K562 (cell line): Measurements from ENCODE around the gene PPP1R14B. TPM values are rescaled to one million over a fixed set of nuclear protein-coding genes. Genes with fewer than 3 reads are reported as not detected.

Experiments used
- CBFA2T3 ChIP-seq: fragments of 450-650 bp; IDR thresholded peaks from 2 replicates; pipeline ENCODE4 v1.6.1; 2017
- DACH1 ChIP-seq: fragments of 450-650 bp; IDR thresholded peaks from 2 replicates; pipeline ENCODE4 v1.6.1; 2018; ENCODE audit not compliant: partially characterized antibody
- KLF10 ChIP-seq: fragments of 250-450 bp; sonication (Bioruptor Pico); IDR thresholded peaks from 2 replicates; pipeline ENCODE4 v1.6.1; 2021; ENCODE audit warnings: matching md5 sums
- MAFK ChIP-seq: IDR thresholded peaks from 2 replicates; pipeline ENCODE4 v1.6.1; 2011; ENCODE audit warnings: low read length, improper control_type of control experiment
- MED1 ChIP-seq: sonication (generic); formaldehyde crosslinking; IDR thresholded peaks from 2 replicates; pipeline ENCODE4 v1.8.1; 2023; ENCODE audit warnings: missing genetic modification reagents, borderline replicate concordance
- PHTF2 ChIP-seq: fragments of 250-450 bp; sonication (Bioruptor Pico); IDR thresholded peaks from 2 replicates; pipeline ENCODE4 v1.5.0; 2021; ENCODE audit warnings: mild to moderate bottlenecking
- POLR2AphosphoS5 ChIP-seq: IDR thresholded peaks from 2 replicates; pipeline ENCODE4 v1.6.1; 2011; ENCODE audit warnings: mild to moderate bottlenecking, low read depth, low read length, moderate library complexity; ENCODE audit not compliant: control insufficient read depth, insufficient read depth
- RNF2 ChIP-seq: sonication (generic); IDR thresholded peaks from 2 replicates; pipeline ENCODE4 v1.6.1; 2016
- TOE1 ChIP-seq, 2 experiments: fragments of 450-650 bp in 1 of 2; sonication (generic) in 1 of 2; formaldehyde crosslinking in 1 of 2; IDR thresholded peaks; 2 replicates each; pipeline versions ENCODE4 v1.7.1 to v1.8.0; 2016 to 2022; ENCODE audit warnings: borderline replicate concordance in 2 of 2, mild to moderate bottlenecking in 2 of 2, antibody characterized with exemption in 1 of 2, inconsistent platforms in 1 of 2, low read depth in 1 of 2, missing genetic modification reagents in 1 of 2, moderate library complexity in 1 of 2
- ZNF584 ChIP-seq: fragments of 200-800 bp; sonication (Bioruptor generic); IDR thresholded peaks from 2 replicates; pipeline ENCODE4 v1.6.1; 2016; ENCODE audit warnings: low read depth, mild to moderate bottlenecking, missing genetic modification characterization, missing compliant biosample characterization
- ZNF668 ChIP-seq: fragments of 250-450 bp; sonication (Bioruptor Pico); IDR thresholded peaks from 2 replicates; pipeline ENCODE4 v1.8.0; 2022; ENCODE audit warnings: mild to moderate bottlenecking, inconsistent platforms
- polyA plus RNA-seq, 8 experiments: library from polyadenylated mRNA; depleted of rRNA in 4 of 8; stranded (reverse) in 5 of 8; unstranded in 3 of 8; fragments of >200 nt; fragmentation: Nextera tagmentation in 2 of 8; fragmentation: Illumina TruSeq in 1 of 8; extraction: Ambion mirVana in 2 of 8; extraction: Trizol in 1 of 8; gene quantifications; 2 replicates each; pipeline versions ENCODE4 v1.2.1 to v1.2.3, GENCODE V29; 2011 to 2014; ENCODE audit warnings: inconsistent platforms in 1 of 8, missing spikeins in 1 of 8
- total RNA-seq, 7 experiments: library from RNA; depleted of rRNA in 6 of 7; stranded (reverse); fragments of >200 nt in 6 of 7; fragmentation: Illumina TruSeq in 2 of 7; extraction: Trizol in 2 of 7; gene quantifications; 2 replicates each; pipeline versions ENCODE4 v1.2.1 to v1.2.3, GENCODE V29; 2011 to 2021; ENCODE audit warnings: low replicate concordance in 1 of 7
- TF ChIP-seq, protein P1 (sequence below), 2 experiments: fragments of 150-350 bp in 1 of 2; IDR thresholded peaks; 2 replicates each; pipeline ENCODE4 v1.6.1; 2012 to 2016; ENCODE audit warnings: low read depth in 2 of 2, low read length in 2 of 2, mild to moderate bottlenecking in 1 of 2, moderate library complexity in 1 of 2
- TF ChIP-seq, protein P2 (sequence below), 2 experiments: fragments of 450-650 bp; IDR thresholded peaks; 2 replicates each; pipeline ENCODE4 v1.6.1; 2018; ENCODE audit warnings: mild to moderate bottlenecking in 2 of 2, low read depth in 1 of 2; ENCODE audit not compliant: partially characterized antibody in 2 of 2
- TF ChIP-seq, protein P3 (sequence below): fragments of 450-650 bp; formaldehyde crosslinking; IDR thresholded peaks from 2 replicates; pipeline ENCODE4 v1.4.0; 2022; ENCODE audit warnings: missing genetic modification characterization

The PPP1R14B gene
- total and polyA plus RNA-seq, 9 of the 15 experiments (the other 6 are each of a cell fraction or from before 2014, with no cell fraction given): 7.7 to 566 (median 212) TPM

GRCh38 chr11:64243236-64243854, 3.4 kb downstream of the PPP1R14B start (continued):
- TF ChIP-seq, protein P1, sequence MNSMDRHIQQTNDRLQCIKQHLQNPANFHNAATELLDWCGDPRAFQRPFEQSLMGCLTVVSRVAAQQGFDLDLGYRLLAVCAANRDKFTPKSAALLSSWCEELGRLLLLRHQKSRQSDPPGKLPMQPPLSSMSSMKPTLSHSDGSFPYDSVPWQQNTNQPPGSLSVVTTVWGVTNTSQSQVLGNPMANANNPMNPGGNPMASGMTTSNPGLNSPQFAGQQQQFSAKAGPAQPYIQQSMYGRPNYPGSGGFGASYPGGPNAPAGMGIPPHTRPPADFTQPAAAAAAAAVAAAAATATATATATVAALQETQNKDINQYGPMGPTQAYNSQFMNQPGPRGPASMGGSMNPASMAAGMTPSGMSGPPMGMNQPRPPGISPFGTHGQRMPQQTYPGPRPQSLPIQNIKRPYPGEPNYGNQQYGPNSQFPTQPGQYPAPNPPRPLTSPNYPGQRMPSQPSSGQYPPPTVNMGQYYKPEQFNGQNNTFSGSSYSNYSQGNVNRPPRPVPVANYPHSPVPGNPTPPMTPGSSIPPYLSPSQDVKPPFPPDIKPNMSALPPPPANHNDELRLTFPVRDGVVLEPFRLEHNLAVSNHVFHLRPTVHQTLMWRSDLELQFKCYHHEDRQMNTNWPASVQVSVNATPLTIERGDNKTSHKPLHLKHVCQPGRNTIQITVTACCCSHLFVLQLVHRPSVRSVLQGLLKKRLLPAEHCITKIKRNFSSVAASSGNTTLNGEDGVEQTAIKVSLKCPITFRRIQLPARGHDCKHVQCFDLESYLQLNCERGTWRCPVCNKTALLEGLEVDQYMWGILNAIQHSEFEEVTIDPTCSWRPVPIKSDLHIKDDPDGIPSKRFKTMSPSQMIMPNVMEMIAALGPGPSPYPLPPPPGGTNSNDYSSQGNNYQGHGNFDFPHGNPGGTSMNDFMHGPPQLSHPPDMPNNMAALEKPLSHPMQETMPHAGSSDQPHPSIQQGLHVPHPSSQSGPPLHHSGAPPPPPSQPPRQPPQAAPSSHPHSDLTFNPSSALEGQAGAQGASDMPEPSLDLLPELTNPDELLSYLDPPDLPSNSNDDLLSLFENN (IDR thresholded peaks at IDR 0.05; ENCODE audit: low read depth in 2 of 2, low read length in 2 of 2): no peak
- TF ChIP-seq TOE1 (IDR thresholded peaks at IDR 0.05; ENCODE audit: borderline replicate concordance): no peak
- TF ChIP-seq TOE1 (CRISPR knock-in tag; IDR thresholded peaks at IDR 0.05; ENCODE audit: borderline replicate concordance, low read depth): no peak
- TF ChIP-seq POLR2AphosphoS5: peak; percentile 30; the same call in 1 of the 2 replicates
- TF ChIP-seq DACH1: no peak
- TF ChIP-seq PHTF2: no peak
- no peak for TF ChIP-seq ZNF668 (CRISPR knock-in tag)
- TF ChIP-seq CBFA2T3: no peak
- no peak for TF ChIP-seq ZNF584
- no peak for TF ChIP-seq MED1
- TF ChIP-seq, protein P2, sequence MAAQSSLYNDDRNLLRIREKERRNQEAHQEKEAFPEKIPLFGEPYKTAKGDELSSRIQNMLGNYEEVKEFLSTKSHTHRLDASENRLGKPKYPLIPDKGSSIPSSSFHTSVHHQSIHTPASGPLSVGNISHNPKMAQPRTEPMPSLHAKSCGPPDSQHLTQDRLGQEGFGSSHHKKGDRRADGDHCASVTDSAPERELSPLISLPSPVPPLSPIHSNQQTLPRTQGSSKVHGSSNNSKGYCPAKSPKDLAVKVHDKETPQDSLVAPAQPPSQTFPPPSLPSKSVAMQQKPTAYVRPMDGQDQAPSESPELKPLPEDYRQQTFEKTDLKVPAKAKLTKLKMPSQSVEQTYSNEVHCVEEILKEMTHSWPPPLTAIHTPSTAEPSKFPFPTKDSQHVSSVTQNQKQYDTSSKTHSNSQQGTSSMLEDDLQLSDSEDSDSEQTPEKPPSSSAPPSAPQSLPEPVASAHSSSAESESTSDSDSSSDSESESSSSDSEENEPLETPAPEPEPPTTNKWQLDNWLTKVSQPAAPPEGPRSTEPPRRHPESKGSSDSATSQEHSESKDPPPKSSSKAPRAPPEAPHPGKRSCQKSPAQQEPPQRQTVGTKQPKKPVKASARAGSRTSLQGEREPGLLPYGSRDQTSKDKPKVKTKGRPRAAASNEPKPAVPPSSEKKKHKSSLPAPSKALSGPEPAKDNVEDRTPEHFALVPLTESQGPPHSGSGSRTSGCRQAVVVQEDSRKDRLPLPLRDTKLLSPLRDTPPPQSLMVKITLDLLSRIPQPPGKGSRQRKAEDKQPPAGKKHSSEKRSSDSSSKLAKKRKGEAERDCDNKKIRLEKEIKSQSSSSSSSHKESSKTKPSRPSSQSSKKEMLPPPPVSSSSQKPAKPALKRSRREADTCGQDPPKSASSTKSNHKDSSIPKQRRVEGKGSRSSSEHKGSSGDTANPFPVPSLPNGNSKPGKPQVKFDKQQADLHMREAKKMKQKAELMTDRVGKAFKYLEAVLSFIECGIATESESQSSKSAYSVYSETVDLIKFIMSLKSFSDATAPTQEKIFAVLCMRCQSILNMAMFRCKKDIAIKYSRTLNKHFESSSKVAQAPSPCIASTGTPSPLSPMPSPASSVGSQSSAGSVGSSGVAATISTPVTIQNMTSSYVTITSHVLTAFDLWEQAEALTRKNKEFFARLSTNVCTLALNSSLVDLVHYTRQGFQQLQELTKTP (IDR thresholded peaks at IDR 0.05; ENCODE audit: low read depth in 1 of 2, partially characterized antibody in 2 of 2): no peak
- TF ChIP-seq, protein P3, sequence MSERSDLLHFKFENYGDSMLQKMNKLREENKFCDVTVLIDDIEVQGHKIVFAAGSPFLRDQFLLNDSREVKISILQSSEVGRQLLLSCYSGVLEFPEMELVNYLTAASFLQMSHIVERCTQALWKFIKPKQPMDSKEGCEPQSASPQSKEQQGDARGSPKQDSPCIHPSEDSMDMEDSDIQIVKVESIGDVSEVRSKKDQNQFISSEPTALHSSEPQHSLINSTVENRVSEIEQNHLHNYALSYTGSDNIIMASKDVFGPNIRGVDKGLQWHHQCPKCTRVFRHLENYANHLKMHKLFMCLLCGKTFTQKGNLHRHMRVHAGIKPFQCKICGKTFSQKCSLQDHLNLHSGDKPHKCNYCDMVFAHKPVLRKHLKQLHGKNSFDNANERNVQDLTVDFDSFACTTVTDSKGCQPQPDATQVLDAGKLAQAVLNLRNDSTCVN (CRISPR knock-in tag): no peak
- no peak for TF ChIP-seq KLF10
- TF ChIP-seq RNF2: no peak
- no peak for TF ChIP-seq MAFK
